SK-N-SH (cell line): Measurements from ENCODE around the gene ENDOD1.

Source experiments
- CTCF ChIP-seq: fragments of 200-600 bp; sonication (generic); IDR thresholded peaks from 2 replicates; pipeline ENCODE4 v1.6.1; 2017; ENCODE audit warnings: antibody characterized with exemption, mild to moderate bottlenecking, moderate library complexity
- EP300 ChIP-seq, 2 experiments: IDR thresholded peaks; 2 replicates each; pipeline versions ENCODE4 v1.4.0 to v1.6.1; 2012; ENCODE audit warnings: borderline replicate concordance in 1 of 2, low read depth in 1 of 2, low read length in 1 of 2
- JUND ChIP-seq: IDR thresholded peaks from 2 replicates; pipeline ENCODE4 v1.4.0; 2012
- MAX ChIP-seq: IDR thresholded peaks from 2 replicates; pipeline ENCODE4 v1.4.0; 2012; ENCODE audit warnings: low read depth
- MXI1 ChIP-seq: IDR thresholded peaks from 2 replicates; pipeline ENCODE4 v1.6.1; 2012; ENCODE audit warnings: mild to moderate bottlenecking, low read depth, low read length, improper control_type of control experiment
- POLR2AphosphoS5 ChIP-seq: IDR thresholded peaks from 2 replicates; pipeline ENCODE4 v1.6.1; 2012; ENCODE audit warnings: low read depth, low read length
- RAD21 ChIP-seq: IDR thresholded peaks from 2 replicates; pipeline ENCODE4 v1.6.1; 2012; ENCODE audit warnings: mild to moderate bottlenecking, low read length
- RCOR1 ChIP-seq: fragments of 150-350 bp; IDR thresholded peaks from 2 replicates; pipeline ENCODE4 v1.6.1; 2017; ENCODE audit warnings: antibody characterized with exemption, low read length
- SIN3A ChIP-seq: IDR thresholded peaks from 2 replicates; pipeline ENCODE4 v1.6.1; 2012; ENCODE audit warnings: low read depth, mild to moderate bottlenecking, low read length, moderate library complexity, borderline replicate concordance
- ZBTB33 ChIP-seq: IDR thresholded peaks from 2 replicates; pipeline ENCODE4 v1.4.0; 2012; ENCODE audit warnings: low read depth, borderline replicate concordance

GRCh38 chr11:95153857-95154246 is 64.2 kb downstream of the ENDOD1 start:
- TF ChIP-seq CTCF (no peak), POLR2AphosphoS5 (no peak), MXI1 (no peak), RAD21 (no peak), ZBTB33 (no peak), SIN3A (no peak), EP300 (IDR thresholded peaks at IDR 0.05; ENCODE audit: borderline replicate concordance in 1 of 2, low read depth in 1 of 2, low read length in 1 of 2) (no peak), MAX (no peak), RCOR1 (no peak), JUND (no peak)
